ENCODE measurements around the gene TJP3. TPM values are rescaled to one million over a fixed set of nuclear protein-coding genes. Genes with fewer than 3 reads are reported as not detected.

TJP3 gene
- total and polyA plus RNA-seq, 2 experiments from 2014 or later = 18.2 to 23.9 TPM

DNA sequence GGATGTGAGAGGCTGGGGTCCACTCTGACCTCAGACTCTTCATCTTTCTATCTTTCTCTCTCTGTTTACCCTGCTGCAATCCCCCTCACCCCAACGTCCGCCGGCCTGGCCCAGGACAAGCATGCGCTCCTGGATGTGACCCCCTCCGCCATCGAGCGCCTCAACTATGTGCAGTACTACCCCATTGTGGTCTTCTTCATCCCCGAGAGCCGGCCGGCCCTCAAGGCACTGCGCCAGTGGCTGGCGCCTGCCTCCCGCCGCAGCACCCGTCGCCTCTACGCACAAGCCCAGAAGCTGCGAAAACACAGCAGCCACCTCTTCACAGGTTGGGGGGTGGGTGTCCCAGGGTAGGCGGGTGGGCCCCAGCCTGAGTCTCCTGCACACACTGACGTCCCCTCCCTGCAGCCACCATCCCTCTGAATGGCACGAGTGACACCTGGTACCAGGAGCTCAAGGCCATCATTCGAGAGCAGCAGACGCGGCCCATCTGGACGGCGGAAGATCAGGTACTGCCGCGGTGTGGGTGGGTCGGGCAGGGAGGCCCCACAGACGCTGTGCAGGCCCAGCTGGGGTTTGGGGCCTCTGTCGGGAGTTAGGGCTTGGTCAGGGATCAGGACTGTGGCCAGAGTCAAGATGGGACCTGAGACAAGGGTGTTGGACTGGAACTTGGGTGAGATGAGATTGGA is 38.3 kb downstream of the TJP3 start (continued):
- TF ChIP-seq REST (IDR thresholded peaks at IDR 0.05; ENCODE audit: unreplicated experiment) (no peak), ETS1 (IDR thresholded peaks at IDR 0.05) (no peak), EZH2 (IDR thresholded peaks at IDR 0.05; ENCODE audit: low read depth, unreplicated experiment) (no peak), STAT1 (IDR thresholded peaks at IDR 0.05; ENCODE audit: unreplicated experiment) (no peak), EZH2phosphoT487 (IDR thresholded peaks at IDR 0.05; ENCODE audit: unreplicated experiment) (no peak), ZNF114 (CRISPR knock-in tag; IDR thresholded peaks at IDR 0.05) (no peak), CTCF (conservative IDR thresholded peaks at IDR 0.05; ENCODE audit: low read depth in 2 of 2) (no peak), JUNB (IDR thresholded peaks at IDR 0.05; ENCODE audit: unreplicated experiment) (no peak), CREB1 (CRISPR knock-in tag; IDR thresholded peaks at IDR 0.05; ENCODE audit: low read depth) (no peak), POLR2AphosphoS5 (IDR thresholded peaks at IDR 0.05; ENCODE audit: low read depth) (no peak)

GRCh38 chr19:3748965-3749364 is 40.8 kb downstream of the TJP3 start:
- Histone ChIP-seq H4K20me1 (replicated peaks; ENCODE audit: insufficient read depth) (no peaks in the 10 kb centered on the region), H3K27ac (ENCODE audit: low read depth) (no peak overlapping the region), H3K4me3 (no peak overlapping the region), H3K79me2 (replicated peaks; ENCODE audit: insufficient read depth) (no peaks in the 10 kb centered on the region), H2AFZ (no peak overlapping the region), H3K36me3 (ENCODE audit: insufficient read depth) (no peaks in the 10 kb centered on the region), H3K4me2 (no peak overlapping the region), H3K4me1 (ENCODE audit: insufficient read depth) (no peaks in the 10 kb centered on the region), H3K27me3 (ENCODE audit: insufficient read depth) (no peaks in the 10 kb centered on the region), H3K9me2 (ENCODE audit: insufficient read depth) (no peaks in the 10 kb centered on the region), H3F3A (replicated peaks; ENCODE audit: low read depth) (no peaks in the 10 kb centered on the region)
- Mint-ChIP-seq H3K4me3 (no peak overlapping the region), H3K9me3 (no peaks in the 10 kb centered on the region), H3K4me1 (no peaks in the 10 kb centered on the region), H3K27ac (no peak overlapping the region), H3K36me3 (ENCODE audit: low read depth) (peaks cover 11% of the 10 kb centered on the region; the same call in 2 of the 3 replicates), H3K27me3 (ENCODE audit: insufficient read depth, low read depth, poor library complexity) (peaks cover 4% of the 10 kb centered on the region)
- no peak for ATAC-seq
- DNase-seq (ENCODE audit: low spot score) = no peak
- TF ChIP-seq ZNF114 (CRISPR knock-in tag; IDR thresholded peaks at IDR 0.05) (no peak), REST (IDR thresholded peaks at IDR 0.05; ENCODE audit: unreplicated experiment) (no peak), NANOG (IDR thresholded peaks at IDR 0.05; ENCODE audit: borderline replicate concordance) (no peak), POLR2AphosphoS5 (IDR thresholded peaks at IDR 0.05; ENCODE audit: low read depth) (no peak), EZH2phosphoT487 (IDR thresholded peaks at IDR 0.05; ENCODE audit: unreplicated experiment) (no peak), EZH2 (IDR thresholded peaks at IDR 0.05; ENCODE audit: low read depth, unreplicated experiment) (no peak)

Data from GM23338 (cell line).